Measurements from ENCODE around the gene CD8B2.
"Not testable (repeated sequence)": the region's sequence is repeated elsewhere in the genome, so short reads cannot be mapped to it uniquely, and the experiment has no call there.

CD8B2 gene

GRCh38 chr2:106511934-106512333 is 24.8 kb downstream of the CD8B2 start:
- not testable (repeated sequence) for DNase-seq (ENCODE audit: low read depth, low spot score)

DNA sequence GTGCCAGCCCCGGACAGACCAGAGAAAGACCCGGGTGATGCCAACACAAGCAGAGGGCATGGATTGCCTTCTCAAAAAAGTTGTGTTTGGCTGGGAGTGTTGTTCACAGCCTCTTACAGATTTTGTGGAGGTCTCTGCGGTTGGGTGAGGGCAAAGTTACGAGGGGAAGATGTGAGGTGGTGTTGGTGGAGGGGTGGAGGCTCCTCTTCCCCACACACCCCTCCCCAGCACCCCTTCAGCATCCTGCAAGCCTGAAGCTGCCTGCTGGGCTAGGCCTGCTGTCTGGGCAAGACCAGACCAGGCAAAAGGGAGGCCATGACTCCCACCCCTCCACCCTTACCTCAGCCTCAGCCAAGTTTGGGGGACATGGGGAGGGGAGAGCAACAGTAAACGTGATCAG is 26.2 kb downstream of the CD8B2 start:
- not testable (repeated sequence) for DNase-seq (ENCODE audit: low read depth, low spot score)

DNA sequence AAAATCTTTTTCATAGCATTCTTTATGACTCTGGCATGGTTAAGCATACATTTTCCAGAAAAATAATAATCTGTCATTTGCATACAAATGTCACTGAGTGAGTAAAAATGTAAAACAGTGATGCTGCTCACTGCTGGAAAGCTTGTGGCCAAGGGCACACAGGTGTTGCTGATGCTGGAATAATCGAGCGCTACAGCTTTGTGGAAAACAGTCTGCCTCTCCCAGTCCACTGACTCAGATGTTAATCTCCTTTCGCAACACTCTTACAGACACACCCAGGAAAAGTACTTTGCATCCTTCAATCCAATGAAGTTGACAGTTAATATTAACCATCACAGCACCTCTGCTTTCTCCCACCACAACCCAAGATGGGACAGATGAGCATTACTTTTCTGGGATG is 27.7 kb downstream of the CD8B2 start:
- DNase-seq (ENCODE audit: low read depth, low spot score): not testable (repeated sequence)

GRCh38 chr2:106516436-106516835 is 29.3 kb downstream of the CD8B2 start:
- no peak for DNase-seq (ENCODE audit: low read depth, low spot score)

DNA sequence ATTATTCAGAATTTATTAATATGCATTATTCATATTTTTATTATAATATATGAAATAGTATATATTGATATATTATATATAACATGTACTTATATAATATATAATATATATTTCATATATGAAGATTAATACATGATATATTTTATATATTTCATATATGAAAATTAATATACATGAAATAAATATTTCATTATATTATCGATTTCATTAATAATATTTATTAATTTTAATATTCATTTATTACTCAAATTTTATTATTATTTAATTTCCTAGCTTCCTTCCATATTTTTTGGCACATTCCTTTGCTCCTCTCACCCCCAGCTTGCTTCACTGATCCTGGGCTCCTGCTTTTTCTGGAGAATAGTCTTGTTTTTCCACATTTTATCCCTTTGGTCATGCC is 29.7 kb downstream of the CD8B2 start:
- DNase-seq (ENCODE audit: low read depth, low spot score): no peak

- no peak for DNase-seq (ENCODE audit: low read depth, low spot score)
Observed at GRCh38 chr2:106517329-106517728, 30.2 kb downstream of the CD8B2 start.

DNA sequence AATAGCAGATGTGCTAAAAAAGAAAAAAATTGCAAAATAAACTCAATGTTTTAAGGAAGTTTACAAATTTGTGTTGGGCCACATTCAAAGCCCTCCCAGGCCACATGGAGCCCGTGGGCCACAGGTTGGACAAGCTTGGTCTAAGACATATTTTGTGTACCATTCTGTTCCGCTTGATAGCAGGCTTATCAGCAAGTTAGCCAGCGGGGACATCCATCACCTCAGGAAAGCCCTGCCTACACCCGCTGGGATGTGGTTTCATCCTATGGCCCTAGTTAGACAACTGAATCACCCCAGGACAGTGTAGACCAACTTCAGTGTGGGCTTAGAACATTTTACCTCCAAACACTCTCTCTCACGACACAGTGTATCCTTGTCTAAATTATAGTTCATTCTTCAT is 32.6 kb downstream of the CD8B2 start:
- no peak for DNase-seq (ENCODE audit: low read depth, low spot score)

- DNase-seq (ENCODE audit: low read depth, low spot score): no peak
Observed at GRCh38 chr2:106521016-106521415, 33.9 kb downstream of the CD8B2 start.

GRCh38 chr2:106523976-106524665 is 37.0 kb downstream of the CD8B2 start:
- DNase-seq (ENCODE audit: low read depth, low spot score): no peak

GRCh38 chr2:106530866-106531265 is 43.7 kb downstream of the CD8B2 start:
- DNase-seq (ENCODE audit: low read depth, low spot score): no peak

DNA sequence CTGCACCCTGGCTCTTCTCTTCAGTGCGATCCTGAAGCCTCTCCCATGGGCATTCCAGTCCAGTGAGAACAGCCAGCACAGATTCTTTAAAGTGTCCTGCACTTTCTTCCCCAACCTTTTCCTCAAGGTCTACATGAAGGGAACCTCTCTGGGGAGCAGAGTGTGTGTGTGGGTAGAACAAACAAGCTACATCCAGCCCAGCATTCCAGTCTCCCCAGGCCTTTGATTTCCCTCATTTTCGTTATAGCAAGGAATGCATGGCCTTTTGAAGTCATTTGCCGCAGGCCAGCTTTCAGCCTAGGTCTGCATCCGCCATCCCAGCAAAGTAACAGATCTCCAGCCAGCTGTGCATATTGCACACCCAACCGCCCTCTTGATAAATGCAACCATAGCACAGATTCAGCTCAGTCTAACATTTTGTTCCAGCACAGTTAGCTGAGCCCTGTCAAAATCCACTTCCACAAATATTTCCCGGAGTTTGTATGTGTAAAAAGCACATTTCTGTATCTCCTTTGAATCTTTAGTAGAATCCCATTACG is 44.6 kb downstream of the CD8B2 start:
- DNase-seq (ENCODE audit: low read depth, low spot score): no peak

DNA sequence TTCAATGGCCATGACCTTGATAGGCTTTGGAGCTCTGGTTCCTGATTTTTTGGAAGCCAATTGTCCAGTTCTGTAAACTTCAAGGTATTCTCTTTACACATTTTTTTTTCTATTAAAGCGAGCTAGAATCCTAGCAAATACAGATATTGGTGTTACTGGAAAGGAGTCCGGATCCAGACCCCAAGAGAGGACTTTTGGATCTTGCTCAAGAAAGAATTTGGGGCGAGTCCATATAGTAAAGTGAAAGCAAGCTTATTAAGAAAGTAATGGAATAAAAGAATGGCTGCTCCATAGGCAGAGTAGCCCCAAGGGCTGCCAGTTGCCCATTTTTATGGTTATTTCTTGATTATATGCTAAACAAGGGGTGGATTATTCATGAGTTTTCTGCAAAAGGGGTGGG is 45.1 kb downstream of the CD8B2 start:
- DNase-seq (ENCODE audit: low read depth, low spot score): no peak

DNA sequence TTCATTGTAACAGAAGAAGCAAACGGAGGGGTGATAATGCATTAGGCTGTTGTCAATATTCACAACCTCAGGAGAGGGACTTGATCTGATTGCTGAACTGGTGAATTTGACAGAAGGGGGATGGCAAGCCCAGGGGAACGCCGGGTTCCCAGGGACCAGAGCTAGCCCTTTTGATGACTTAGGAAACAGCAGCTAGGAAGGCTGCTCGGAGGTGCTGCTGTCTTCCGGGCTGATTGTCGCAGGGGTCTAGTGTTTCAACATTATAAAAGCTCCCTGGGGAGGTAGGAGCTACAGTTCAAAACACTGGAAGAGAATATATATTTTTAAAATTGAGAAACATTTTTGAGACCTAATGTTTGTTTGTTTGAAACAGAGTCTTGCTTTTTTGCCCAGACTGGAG is 47.3 kb downstream of the CD8B2 start:
- DNase-seq (ENCODE audit: low read depth, low spot score): no peak

DNA sequence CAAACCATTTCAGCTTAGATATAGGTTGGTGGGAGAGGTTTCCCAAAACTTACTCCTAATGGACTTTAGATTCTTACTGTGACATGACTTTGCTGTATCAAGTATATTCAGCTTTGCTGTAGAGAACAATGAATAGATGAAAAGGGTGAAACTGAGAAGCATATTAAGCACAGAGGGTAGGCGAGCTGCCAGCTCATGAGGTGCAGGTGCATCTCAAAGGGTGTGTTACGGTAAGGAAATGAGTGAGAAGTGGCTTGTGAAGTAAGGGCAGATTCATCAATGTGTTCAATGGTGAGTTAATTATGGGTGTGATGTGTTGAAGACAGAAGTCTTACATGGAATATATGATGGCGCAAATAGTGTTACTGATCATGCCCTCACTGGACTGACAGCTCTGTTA is 49.3 kb downstream of the CD8B2 start:
- no peak for DNase-seq (ENCODE audit: low read depth, low spot score)

GRCh38 chr2:106537047-106537446 is 49.9 kb downstream of the CD8B2 start:
- DNase-seq (ENCODE audit: low read depth, low spot score): no peak

- DNase-seq (ENCODE audit: low read depth, low spot score): no peak
Observed at GRCh38 chr2:106537791-106538191, 50.6 kb downstream of the CD8B2 start.

DNA sequence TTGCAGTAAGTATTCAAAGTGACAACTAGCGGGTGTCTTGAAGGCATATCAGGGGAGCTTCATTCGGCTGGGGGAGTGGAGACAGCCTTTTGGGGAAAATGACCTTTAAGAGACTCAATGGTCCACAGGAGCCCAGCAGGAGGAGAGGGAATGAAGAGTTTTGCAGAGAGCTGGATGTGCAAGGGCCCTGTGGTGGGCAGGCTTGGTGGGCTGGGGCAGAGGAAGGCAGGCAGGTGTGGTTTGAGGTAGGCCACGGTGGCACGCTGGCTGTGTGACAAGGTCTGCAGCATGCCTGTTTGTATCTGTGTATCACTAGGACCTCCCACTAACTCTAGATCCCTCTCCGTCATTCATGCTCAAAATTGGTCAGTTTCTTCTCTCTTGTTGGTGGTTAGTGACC is 53.7 kb downstream of the CD8B2 start:
- no peak for DNase-seq (ENCODE audit: low read depth, low spot score)

- DNase-seq (ENCODE audit: low read depth, low spot score): no peak
Observed at GRCh38 chr2:106541333-106541732, 54.2 kb downstream of the CD8B2 start.

DNA sequence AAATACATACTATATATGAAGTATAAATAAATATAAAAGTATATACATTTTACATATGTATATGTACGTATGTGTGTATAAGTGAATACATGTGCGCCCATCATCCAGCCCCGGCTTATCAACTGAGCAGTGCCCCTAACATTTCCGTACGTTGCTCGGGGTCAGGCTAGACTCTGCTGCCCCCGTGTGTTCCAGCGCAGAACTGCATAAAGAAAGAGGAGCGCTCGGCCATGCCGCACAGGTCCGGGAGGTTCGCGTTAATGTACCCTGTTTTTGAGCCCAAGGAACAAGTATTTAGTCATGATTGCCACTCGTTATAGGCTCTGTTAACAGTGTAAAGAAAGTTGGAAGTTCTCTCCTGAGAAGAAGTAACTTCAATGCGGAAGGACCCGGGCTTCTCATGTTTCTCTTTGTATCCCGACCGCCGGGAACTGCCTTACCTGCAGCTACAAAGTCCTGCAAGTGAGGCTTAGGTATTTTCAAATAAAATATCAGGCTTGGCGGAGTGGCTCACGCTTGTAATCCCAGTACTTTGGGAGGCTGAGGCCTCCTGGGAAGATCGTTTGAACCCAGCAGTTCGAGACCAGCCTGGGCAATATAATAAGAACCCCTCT is 55.7 kb downstream of the CD8B2 start:
- peak; percentile 66 for DNase-seq (ENCODE audit: low read depth, low spot score)

DNA sequence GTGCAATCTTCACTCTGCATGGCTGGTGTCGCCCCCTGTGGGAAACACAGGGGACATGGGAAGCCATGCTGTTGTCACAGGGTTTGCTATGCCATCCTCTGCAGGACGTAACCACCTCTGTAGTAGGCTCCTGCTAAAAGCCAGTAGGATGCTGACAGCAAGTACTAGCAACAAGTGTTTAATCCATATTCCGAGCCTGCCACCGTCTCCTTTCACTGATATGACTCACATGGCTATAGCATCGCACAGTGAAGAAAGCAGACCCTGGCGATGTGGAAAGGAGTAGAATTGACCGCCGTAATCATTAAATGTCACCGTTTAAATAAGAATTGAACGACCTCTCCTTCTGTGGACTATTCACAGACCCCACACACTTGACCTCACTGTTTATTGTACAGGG is 57.8 kb downstream of the CD8B2 start:
- DNase-seq (ENCODE audit: low read depth, low spot score): no peak

DNA sequence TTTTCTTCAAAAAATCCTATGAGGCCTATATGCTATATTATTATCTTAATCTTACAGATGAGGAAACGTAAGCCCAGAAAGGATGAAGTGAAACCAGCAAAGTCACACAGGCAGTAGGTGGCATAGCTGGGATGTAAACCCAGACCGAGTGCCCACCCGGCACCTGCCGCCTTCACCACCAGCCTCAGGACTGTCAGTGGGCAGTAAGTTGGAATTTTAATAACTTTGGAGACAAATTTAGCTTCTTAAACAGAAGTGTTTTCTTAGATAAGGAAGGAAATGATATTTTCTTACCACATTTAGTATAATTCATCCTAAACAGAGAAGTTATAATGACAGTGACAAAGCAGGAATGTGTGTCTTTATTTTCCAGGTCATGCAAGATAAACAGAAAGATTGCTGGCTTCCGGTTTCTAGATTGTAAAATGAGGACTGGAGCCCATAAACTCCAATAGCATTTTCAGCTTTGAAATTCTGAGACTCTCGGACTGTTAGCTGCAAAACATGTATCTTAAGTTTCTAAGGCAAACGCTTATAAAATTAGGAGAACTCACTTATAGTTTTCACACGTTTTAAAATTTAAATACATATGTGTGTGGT is 59.3 kb downstream of the CD8B2 start:
- DNase-seq (ENCODE audit: low read depth, low spot score): no peak

GRCh38 chr2:106547164-106547903 is 60.2 kb downstream of the CD8B2 start:
- no peak for DNase-seq (ENCODE audit: low read depth, low spot score)

Measured in activated naive CD8-positive, alpha-beta T cell treated with anti-CD3 and anti-CD28 coated beads, Interleukin-2, amount 50 U/mL, for 16 hours (primary cell).